Medulla oblongata (tissue), 1 donor: ENCODE measurements around the gene ZMYM1.
"Not testable (repeated sequence)": the region's sequence is repeated elsewhere in the genome, so short reads cannot be mapped to it uniquely, and the experiment has no call there.

ENCODE experiments used
- DNase-seq: peaks from one replicate; pipeline ENCODE4 v3.0.0-alpha.2; 2015; ENCODE audit errors: extremely low spot score

ZMYM1 gene

GRCh38 chr1:35079003-35079930 lies at the start of gene ZMYM1:
Gene ZMYM1, plus strand, starts transcription at chr1:35079385. Its CDS starts 14,603 bp downstream, at chr1:35093988.
- DNase-seq = peak; percentile 79

- no peak for DNase-seq
Measured at GRCh38 chr1:35029761-35030160, 49.4 kb upstream of the ZMYM1 start.

- no peak for DNase-seq
Measured at GRCh38 chr1:35030338-35030737, 48.8 kb upstream of the ZMYM1 start.

GRCh38 chr1:35030756-35031446 lies 48.3 kb upstream of the ZMYM1 start:
- peak; percentile 60 for DNase-seq

GRCh38 chr1:35032384-35032739 lies 46.8 kb upstream of the ZMYM1 start:
- DNase-seq = no peak

GRCh38 chr1:35033346-35033745 lies 45.8 kb upstream of the ZMYM1 start:
- DNase-seq = no peak

- DNase-seq = no peak
Measured at GRCh38 chr1:35036621-35037020, 42.6 kb upstream of the ZMYM1 start.

GRCh38 chr1:35037206-35037605 lies 42.0 kb upstream of the ZMYM1 start:
- no peak for DNase-seq

GRCh38 chr1:35038723-35039122 lies 40.5 kb upstream of the ZMYM1 start:
- DNase-seq = no peak

- DNase-seq = no peak
Measured at GRCh38 chr1:35043498-35043897, 35.7 kb upstream of the ZMYM1 start.

GRCh38 chr1:35044431-35044830 lies 34.8 kb upstream of the ZMYM1 start:
- DNase-seq = no peak

- DNase-seq = no peak
Measured at GRCh38 chr1:35046730-35047129, 32.5 kb upstream of the ZMYM1 start.

- DNase-seq = no peak
Measured at GRCh38 chr1:35047188-35047858, 31.9 kb upstream of the ZMYM1 start.

GRCh38 chr1:35049116-35049515 lies 30.1 kb upstream of the ZMYM1 start:
- no peak for DNase-seq

- no peak for DNase-seq
Measured at GRCh38 chr1:35053433-35053832, 25.8 kb upstream of the ZMYM1 start.

- DNase-seq = not testable (repeated sequence)
Measured at GRCh38 chr1:35054282-35054681, 24.9 kb upstream of the ZMYM1 start.

GRCh38 chr1:35058321-35058720 lies 20.9 kb upstream of the ZMYM1 start:
- not testable (repeated sequence) for DNase-seq

- no peak for DNase-seq
Measured at GRCh38 chr1:35058988-35059387, 20.2 kb upstream of the ZMYM1 start.

- DNase-seq = peak; percentile 6
Measured at GRCh38 chr1:35062518-35063196, 16.5 kb upstream of the ZMYM1 start.

GRCh38 chr1:35064265-35064664 lies 14.9 kb upstream of the ZMYM1 start:
- DNase-seq = no peak

GRCh38 chr1:35069746-35070145 lies 9.4 kb upstream of the ZMYM1 start:
- DNase-seq = no peak

GRCh38 chr1:35073265-35073811 lies 5.8 kb upstream of the ZMYM1 start:
- no peak for DNase-seq
